GM12878 (cell line): Measurements from ENCODE around the gene GNL3L. TPM values are rescaled to one million over a fixed set of nuclear protein-coding genes. Genes with fewer than 3 reads are reported as not detected.
"Not testable (repeated sequence)": the region's sequence is repeated elsewhere in the genome, so short reads cannot be mapped to it uniquely, and the experiment has no call there.

Experiments used
- ATAC-seq: fragments of 200-7000 bp; cut with Tn5 transposase; 3 replicates; pipeline ENCODE4 v1.9.1; 2020; ENCODE audit warnings: mild to moderate bottlenecking, moderate library complexity
- BruUV-seq: library from RNA; stranded (reverse); fragments of 400-500 nt; replicated peaks from 2 replicates; lab custom pipeline; 2021; lab: Mats Ljungman, UMichigan
- CTCF ChIA-PET: fragments of 300-600 bp; sonication (Branson Sonifier 250); formaldehyde crosslinking; extraction: SDS; loops from one replicate; lab custom pipeline; 2021; ENCODE audit warnings: inconsistent platforms; lab: Yijun Ruan, JAX
- POLR2A ChIA-PET: fragments of 350-600 bp; formaldehyde crosslinking; extraction: SDS; loops from one replicate; lab custom pipeline; 2021; ENCODE audit warnings: inconsistent platforms; lab: Charles Lee
- RAD21 ChIA-PET: fragments of 300-600 bp; sonication (Branson Sonifier 250); formaldehyde crosslinking; loops from one replicate; lab custom pipeline; 2023; ENCODE audit warnings: antibody characterized with exemption; ENCODE audit not compliant: unreplicated experiment; lab: Charles Lee
- SMC1A ChIA-PET: fragments of 300-600 bp; sonication (Branson Sonifier 250); formaldehyde crosslinking; loops from one replicate; lab custom pipeline; 2023; ENCODE audit not compliant: unreplicated experiment, uncharacterized antibody; lab: Charles Lee
- DNase-seq: peaks from one replicate; pipeline ENCODE4 v3.0.0-alpha.2; 2011; ENCODE audit warnings: low read depth, low spot score
- FAIRE-seq: peaks from 3 replicates; lab custom pipeline; 2011; peaks lifted over from hg19 to GRCh38; lab: Jason Lieb, UNC
- H2AFZ ChIP-seq: 2 replicates; pipeline ENCODE4 v1.6.0; 2011; ENCODE audit warnings: low read depth, low read length, control low read depth; ENCODE audit not compliant: control insufficient read depth
- H3K27ac ChIP-seq: 2 replicates; pipeline ENCODE4 v1.5.1; 2011; ENCODE audit warnings: control low read depth; ENCODE audit not compliant: control insufficient read depth, insufficient read depth
- H3K27me3 ChIP-seq, 2 experiments: replicated peaks in 1 of 2; 2 replicates each; pipeline versions ENCODE4 v1.6.0 to v1.6.1; 2011; ENCODE audit warnings: low read length in 1 of 2; ENCODE audit not compliant: control insufficient read depth in 2 of 2, insufficient read depth in 2 of 2
- H3K36me3 ChIP-seq, 2 experiments: 2 replicates each; pipeline ENCODE4 v1.5.1; 2011; ENCODE audit warnings: low read length in 1 of 2; ENCODE audit not compliant: control insufficient read depth in 2 of 2, insufficient read depth in 2 of 2
- H3K4me1 ChIP-seq: 2 replicates; pipeline ENCODE4 v1.6.1; 2011; ENCODE audit warnings: mild to moderate bottlenecking, low read length, moderate library complexity, mixed read lengths; ENCODE audit not compliant: control insufficient read depth, insufficient read depth
- H3K4me2 ChIP-seq: 2 replicates; pipeline ENCODE4 v1.6.0; 2011; ENCODE audit warnings: control low read depth; ENCODE audit not compliant: control insufficient read depth, insufficient read depth
- H3K4me3 ChIP-seq: fragments of 200-600 bp; sonication (generic); 2 replicates; pipeline ENCODE4 v1.5.1; 2016
- H3K79me2 ChIP-seq: 2 replicates; pipeline ENCODE4 v1.6.0; 2011; ENCODE audit warnings: low read length; ENCODE audit not compliant: control insufficient read depth, insufficient read depth
- H3K9ac ChIP-seq: 2 replicates; pipeline ENCODE4 v1.8.0; 2011; ENCODE audit warnings: low read length, control low read depth, mixed read lengths; ENCODE audit not compliant: control insufficient read depth, insufficient read depth
- H3K9me3 ChIP-seq: replicated peaks from 3 replicates; pipeline ENCODE4 v1.5.1; 2011; ENCODE audit warnings: mild to moderate bottlenecking, low read length; ENCODE audit not compliant: control insufficient read depth, insufficient read depth
- H4K20me1 ChIP-seq: 2 replicates; pipeline ENCODE4 v1.6.0; 2011; ENCODE audit not compliant: control insufficient read depth, insufficient read depth
- BCL11A ChIP-seq: IDR thresholded peaks from 2 replicates; pipeline ENCODE4 v1.6.1; 2011; ENCODE audit warnings: low read depth, low read length
- CHD2 ChIP-seq: IDR thresholded peaks from 2 replicates; pipeline ENCODE4 v1.6.1; 2011; ENCODE audit warnings: low read depth, low read length, improper control_type of control experiment, borderline replicate concordance
- CHD4 ChIP-seq: fragments of 200-600 bp; sonication (generic); IDR thresholded peaks from 2 replicates; pipeline ENCODE4 v1.6.1; 2016; ENCODE audit warnings: mild to moderate bottlenecking
- NBN ChIP-seq: fragments of 450-650 bp; IDR thresholded peaks from 2 replicates; pipeline ENCODE4 v1.6.1; 2016
- ZNF217 ChIP-seq: fragments of 450-650 bp; IDR thresholded peaks from 2 replicates; pipeline ENCODE4 v1.6.1; 2017; ENCODE audit warnings: antibody characterized with exemption, mild to moderate bottlenecking
- ZNF274 ChIP-seq: IDR thresholded peaks from one replicate; pipeline ENCODE4 v1.8.0; 2011; ENCODE audit not compliant: insufficient read length, insufficient read depth
- WGBS: methylation state at CpG from one replicate; pipeline ENCODE4 v1.1.6; 2016; ENCODE audit warnings: low lambda C conversion rate; ENCODE audit not compliant: insufficient replicate concordance, insufficient coverage; ENCODE audit errors: missing lambda C conversion rate; 5-methylcytosine and 5-hydroxymethylcytosine counted together
- in situ Hi-C: fragments of 300-500 bp; cut with MboI; formaldehyde crosslinking; loops from 9 replicates; pipeline ENCODE4 v1.14.3; 2018; ENCODE audit warnings: mixed read lengths
- intact Hi-C: fragments of 100-400 bp; cut with micrococcal nuclease; formaldehyde crosslinking; loops from one replicate; pipeline ENCODE4 v1.14.2; 2022; ENCODE audit not compliant: unreplicated experiment
- polyA plus RNA-seq, 11 experiments: library from polyadenylated mRNA; depleted of rRNA in 4 of 11; unstranded in 6 of 11; stranded (reverse) in 5 of 11; fragments of >200 nt; fragmentation: Nextera tagmentation in 4 of 11; fragmentation: Illumina TruSeq in 1 of 11; extraction: Ambion mirVana in 4 of 11; extraction: Trizol in 1 of 11; gene quantifications; 1 replicate in 1 of 11; 2 replicates in 10 of 11; pipeline versions ENCODE4 v1.2.1 to v1.2.3, GENCODE V29; 2011 to 2016; ENCODE audit warnings: inconsistent platforms in 2 of 11, missing spikeins in 2 of 11, low read depth in 1 of 11
- total RNA-seq, 4 experiments: library from RNA; depleted of rRNA in 3 of 4; stranded (reverse); fragments of >200 nt in 3 of 4; fragmentation: Illumina TruSeq in 1 of 4; extraction: Trizol in 1 of 4; gene quantifications; 2 replicates each; pipeline versions ENCODE4 v1.2.1 to v1.2.3, GENCODE V29; 2013 to 2021

Gene GNL3L
- total and polyA plus RNA-seq, 10 of the 15 experiments (the other 5 are each of a cell fraction or from before 2014, with no cell fraction given): 5.8 to 57.9 (median 29.1) TPM

GRCh38 chrX:54540289-54540688 is 10.3 kb downstream of the GNL3L start:
- Histone ChIP-seq H3K9me3 (no peaks in the 10 kb centered on the region), H3K79me2 (peaks cover 4% of the 10 kb centered on the region), H3K9ac (no peak overlapping the region), H3K4me2 (no peak overlapping the region), H3K36me3 (peaks cover 5 to 10% of the 10 kb centered on the region in 2 experiments), H2AFZ (no peak overlapping the region), H3K27ac (no peak overlapping the region), H3K4me3 (no peak overlapping the region), H3K4me1 (no peaks in the 10 kb centered on the region), H4K20me1 (no peaks in the 10 kb centered on the region), H3K27me3 (no peaks in the 10 kb centered on the region)
- ChIA-PET RAD21 (no interaction called here), SMC1A (no interaction called here), CTCF (no interaction called here), POLR2A (no interaction called here)
- intact Hi-C loops (no loop called here), in situ Hi-C loops (no loop called here)
- 68% methylated on average over 4 of the region's 4 CpGs for WGBS
- BruUV-seq: no TSS peak
- FAIRE-seq: no peak
- ATAC-seq: no peak
- TF ChIP-seq BCL11A (no peak), NBN (no peak), CHD4 (no peak), ZNF274 (no peak), CHD2 (no peak), ZNF217 (no peak)
- no peak for DNase-seq

- SMC1A ChIA-PET, in situ Hi-C loops, H3K9ac ChIP-seq, H3K27me3 ChIP-seq, DNase-seq, H3K9me3 ChIP-seq, POLR2A ChIA-PET, H2AFZ ChIP-seq, H3K27ac ChIP-seq, FAIRE-seq, CTCF ChIA-PET, H4K20me1 ChIP-seq, BruUV-seq, H3K79me2 ChIP-seq, intact Hi-C loops, RAD21 ChIA-PET, H3K4me3 ChIP-seq, H3K4me1 ChIP-seq, H3K4me2 ChIP-seq, ATAC-seq: not testable (repeated sequence)
- WGBS: 71% methylated on average over 1 of the region's 4 CpGs
- peaks cover 5 to 10% of the 10 kb centered on the region in 2 experiments for H3K36me3 ChIP-seq
Observed at GRCh38 chrX:54542239-54542638, 12.2 kb downstream of the GNL3L start.
